Sigmoid colon (tissue), 4 donors: ENCODE measurements around the gene COL1A1.

Source experiments
- EP300 ChIP-seq, 4 donors: sonication (generic); formaldehyde crosslinking; IDR thresholded peaks; one replicate each; pipeline ENCODE4 v1.6.1; 2017; ENCODE audit warnings: antibody characterized with exemption in 4 of 4
- POLR2A ChIP-seq, 2 donors: fragments of 450-650 bp; IDR thresholded peaks; one replicate each; pipeline ENCODE4 v1.6.1; 2016; ENCODE audit warnings: antibody characterized with exemption in 2 of 2, mild to moderate bottlenecking in 2 of 2, moderate library complexity in 2 of 2

- TF ChIP-seq EP300 (IDR thresholded peaks at IDR 0.05) (no peak), POLR2A (IDR thresholded peaks at IDR 0.05) (no peak)
Measured at GRCh38 chr17:50152736-50153135, 48.7 kb downstream of the COL1A1 start.
